Neural progenitor cell (in vitro differentiated cells): ENCODE data around the gene GALNS.

Experiments used
- CTCF ChIP-seq: fragments of 200-600 bp; sonication (generic); IDR thresholded peaks from 2 replicates; pipeline ENCODE4 v1.5.1; 2017; ENCODE audit warnings: antibody characterized with exemption, mild to moderate bottlenecking
- EZH2 ChIP-seq: fragments of 200-600 bp; sonication (generic); IDR thresholded peaks from 2 replicates; pipeline ENCODE4 v1.6.1; 2017; ENCODE audit warnings: antibody characterized with exemption, mild to moderate bottlenecking, moderate library complexity

- TF ChIP-seq CTCF: peak; percentile 68
- no peak for TF ChIP-seq EZH2
These were observed 40.7 kb downstream of the GALNS start for GRCh38 chr16:88815901-88816589.
